Psoas muscle (tissue), 8 donors: ENCODE results near the gene PIP5KL1. TPM values are rescaled to one million over a fixed set of nuclear protein-coding genes. Genes with fewer than 3 reads are reported as not detected.

Source experiments
- ATAC-seq, 4 donors: fragments of 200-7000 bp; cut with Tn5 transposase; one replicate each; pipeline ENCODE4 v1.9.1; 2020; ENCODE audit warnings: moderate library complexity in 3 of 4, mild to moderate bottlenecking in 2 of 4
- DNase-seq, 2 donors: peaks; one replicate each; pipeline ENCODE4 v3.0.0-alpha.2; 2020
- H3K27ac ChIP-seq: fragments of 200-600 bp; one replicate; pipeline ENCODE4 v1.8.0; 2022
- H3K27me3 ChIP-seq, 3 donors: fragments of 200-600 bp in 1 of 3; one replicate each; pipeline versions ENCODE4 v1.6.1 to v1.8.0; 2013 to 2022; ENCODE audit warnings: low read length in 2 of 3, mild to moderate bottlenecking in 2 of 3, moderate library complexity in 1 of 3; ENCODE audit not compliant: insufficient read depth in 3 of 3
- H3K36me3 ChIP-seq, 2 donors: fragments of 200-600 bp in 1 of 2; one replicate each; pipeline versions ENCODE4 v1.6.1 to v1.8.0; 2013 to 2022; ENCODE audit warnings: low read depth in 1 of 2, mild to moderate bottlenecking in 1 of 2, moderate library complexity in 1 of 2; ENCODE audit not compliant: insufficient read depth in 1 of 2
- H3K4me1 ChIP-seq: fragments of 200-600 bp; one replicate; pipeline ENCODE4 v1.8.0; 2022
- H3K4me3 ChIP-seq: fragments of 200-600 bp; one replicate; pipeline ENCODE4 v1.8.0; 2022; ENCODE audit warnings: mild to moderate bottlenecking
- H3K9me3 ChIP-seq: fragments of 200-600 bp; one replicate; pipeline ENCODE4 v1.8.0; 2022
- CTCF ChIP-seq: fragments of 200-600 bp; IDR thresholded peaks from one replicate; pipeline ENCODE4 v1.8.0; 2022; ENCODE audit warnings: antibody characterized with exemption
- WGBS, 3 donors: extraction: QIAGEN DNeasy Blood & Tissue Kit; methylation state at CpG; one replicate each; pipeline versions ENCODE4 v1.1.6 to v1.1.7; 2013; 5-methylcytosine and 5-hydroxymethylcytosine counted together
- intact Hi-C, 2 donors: fragments of 100-400 bp; cut with DNase I; formaldehyde crosslinking; loops; one replicate each; pipeline versions ENCODE4 v1.11.0 to v1.14.2; 2022
- polyA plus RNA-seq, 3 donors: library from polyadenylated mRNA; stranded (reverse); fragments of 200-250 nt; gene quantifications; one replicate each; pipeline ENCODE4 v1.2.3, GENCODE V29; 2013
- total RNA-seq, 4 donors: library from RNA; stranded (reverse); fragmentation: NEBNext Ultra II Directional in 2 of 4; extraction: Animal tissue kit (Norgen Biotek cat#: 25700) in 2 of 4; gene quantifications; one replicate each; pipeline versions ENCODE4 v1.2.1 to v1.2.4, GENCODE V29; 2021 to 2023
- donor health status: healthy with polysubstance abuse.
- donor health status: DM: no; HTN: no; CAD: no; lungs with moderate emphysema.
- donor health status: Bipolar disorder and iron deficiency.
- donor health status: healthy.
- donor health status: DM: yes; HTN: yes; CAD: no.
- donor health status: DM: no; HTN: no; CAD: no.
- donor health status: DM: no; HTN: no; CAD: no.
- donor health status: DM: yes; HTN: yes; CAD: no.

PIP5KL1 gene
- total and polyA plus RNA-seq, 7 donors, result 0.05 to 0.44 (median 0.26) TPM; not detected in 3

GRCh38 chr9:127926906-127927200 is 3.7 kb downstream of the PIP5KL1 start:
- intact Hi-C loops, result loop anchor here in 1 of 2 donors (10.0 kb wide), 1 partner anchor 142 kb away; the partner anchor contains the start of gene CDK9
- Histone ChIP-seq H3K4me1 (peaks cover 9% of the 10 kb centered on the region), H3K27ac (no peak overlapping the region), H3K9me3 (no peaks in the 10 kb centered on the region), H3K27me3 (peaks cover 0 to 60% (median 14%) of the 10 kb centered on the region in 3 donors), H3K36me3 (no peaks in the 10 kb centered on the region), H3K4me3 (no peak overlapping the region)
- ATAC-seq (no peak), DNase-seq (no peak)
- TF ChIP-seq CTCF, result no peak
- WGBS, 3 donors, result 19 to 23% (median 22%) methylated on average over 19 of the region's 19 CpGs

- Histone ChIP-seq H3K4me1 (peaks cover 12% of the 10 kb centered on the region), H3K36me3 (no peaks in the 10 kb centered on the region), H3K9me3 (no peaks in the 10 kb centered on the region), H3K4me3 (no peak overlapping the region), H3K27me3 (peaks cover 0 to 54% (median 14%) of the 10 kb centered on the region in 3 donors), H3K27ac (no peak overlapping the region)
- intact Hi-C loops, result loop anchor here in 1 of 2 donors (10.0 kb wide), 1 partner anchor 141 kb away; the partner anchor contains the start of gene CDK9
- no peak for ATAC-seq
- no peak for DNase-seq
- no peak for TF ChIP-seq CTCF
- 69 to 79% (median 78%) methylated on average over 14 of the region's 14 CpGs for WGBS, 3 donors
These were observed 4.3 kb downstream of the PIP5KL1 start for GRCh38 chr9:127925959-127926905.

GRCh38 chr9:127924736-127925444 is 5.7 kb downstream of the PIP5KL1 start:
- Histone ChIP-seq H3K4me3 (no peak overlapping the region), H3K36me3 (no peaks in the 10 kb centered on the region), H3K4me1 (peaks cover 17% of the 10 kb centered on the region), H3K9me3 (no peaks in the 10 kb centered on the region), H3K27ac (no peak overlapping the region), H3K27me3 (peaks cover 0 to 44% (median 14%) of the 10 kb centered on the region in 3 donors)
- intact Hi-C loops, result loop anchor here in 1 of 2 donors (5.0 to 10.0 kb wide), 2 partner anchors 140 to 423 kb away; partner anchors contain the start of gene CDK9
- DNase-seq (no peak), ATAC-seq (no peak)
- 74 to 81% (median 76%) methylated on average over 22 of the region's 22 CpGs for WGBS, 3 donors
- no peak for TF ChIP-seq CTCF

- H3K9me3 ChIP-seq, result no peaks in the 10 kb centered on the region
- peaks cover 27% of the 10 kb centered on the region for H3K4me1 ChIP-seq
- intact Hi-C loops, result loop anchor here in 1 of 2 donors (5.0 to 10.0 kb wide), 2 partner anchors 139 to 421 kb away; partner anchors contain the start of gene CDK9
- H3K27me3 ChIP-seq, result peaks cover 0 to 32% (median 14%) of the 10 kb centered on the region in 3 donors
- no peak for TF ChIP-seq CTCF
- no peak overlapping the region for H3K4me3 ChIP-seq
- H3K27ac ChIP-seq, result no peak overlapping the region
- no peaks in the 10 kb centered on the region for H3K36me3 ChIP-seq
- DNase-seq (no peak), ATAC-seq (peak in 1 of 4 donors; percentile 33)
- 63 to 77% (median 69%) methylated on average over 8 of the region's 8 CpGs for WGBS, 3 donors
These were observed 6.8 kb downstream of the PIP5KL1 start for GRCh38 chr9:127923771-127924170.
